ENCODE data around the gene SNAI3.

SNAI3 gene

DNA sequence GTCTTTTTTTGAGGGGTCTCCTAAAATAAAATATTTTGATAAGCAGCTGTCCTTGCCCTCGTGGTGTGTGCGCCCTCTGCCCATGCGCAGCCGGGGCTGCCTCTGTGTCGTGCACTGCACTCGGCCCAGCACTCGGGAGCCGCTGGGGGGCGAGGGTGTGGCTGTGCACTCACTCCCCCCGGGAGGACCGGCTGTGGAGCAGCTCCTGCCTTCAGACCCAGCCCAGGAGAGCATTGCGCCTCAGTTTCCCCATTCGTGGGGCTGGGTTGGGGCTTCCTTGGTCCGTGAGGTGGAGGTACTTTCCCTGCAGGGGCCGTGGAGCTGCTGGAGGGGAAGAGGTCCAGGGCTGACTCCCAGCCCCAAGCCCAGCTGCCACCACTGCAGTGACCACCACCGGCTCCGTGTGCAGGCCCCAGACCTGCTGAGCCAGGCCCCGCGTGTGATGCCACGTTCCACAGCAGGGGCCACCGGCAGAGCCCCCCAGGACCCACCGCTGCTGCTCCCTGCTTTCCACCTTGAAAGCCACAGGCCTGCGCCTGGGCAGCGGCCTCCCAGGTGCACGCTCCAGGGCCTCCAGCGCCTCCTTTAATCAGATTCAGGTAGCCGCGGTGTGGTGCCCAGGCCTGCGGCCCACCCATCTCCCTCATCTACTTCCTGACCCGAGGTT lies 54.3 kb downstream of the SNAI3 start:
- no peak for DNase-seq

DNA sequence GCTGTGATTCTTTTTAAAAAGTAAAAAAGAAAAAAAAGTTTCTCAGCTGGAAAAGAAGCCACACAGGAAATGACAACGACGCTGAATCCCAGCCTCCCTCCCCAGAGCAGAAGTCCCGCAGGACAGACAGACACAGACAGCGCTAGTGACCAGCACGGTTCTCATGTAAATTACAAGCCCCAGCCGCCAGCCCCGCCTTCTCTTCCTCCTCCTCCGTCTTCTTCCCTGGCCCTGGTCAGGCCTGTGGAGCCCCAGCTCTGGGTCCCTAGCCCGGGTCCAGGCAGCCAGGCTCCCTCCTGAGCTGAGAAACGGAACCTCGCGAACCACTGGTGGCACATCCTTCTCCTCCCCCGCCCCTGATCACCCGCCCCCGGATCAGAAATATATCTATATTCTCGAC lies 54.9 kb downstream of the SNAI3 start:
- DNase-seq: no peak

DNA sequence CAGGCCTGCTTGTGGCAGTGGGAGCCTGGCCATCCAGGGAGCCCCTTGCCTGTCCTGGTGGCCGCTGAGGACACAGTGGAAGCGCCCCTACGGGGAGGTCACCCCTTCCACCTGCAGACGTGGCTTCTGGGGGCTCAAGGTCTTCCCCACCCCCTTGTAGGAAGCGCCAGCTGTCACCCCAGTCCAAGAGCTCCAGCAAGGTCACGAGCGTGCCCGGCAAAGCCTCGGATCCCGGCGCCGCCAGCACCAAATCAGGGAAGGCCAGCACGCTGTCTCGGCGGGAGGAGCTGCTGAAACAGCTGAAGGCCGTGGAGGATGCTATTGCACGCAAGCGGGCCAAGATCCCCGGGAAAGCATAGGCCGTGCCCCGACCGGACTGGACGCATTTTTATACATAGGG lies 55.4 kb downstream of the SNAI3 start:
- DNase-seq: no peak

DNA sequence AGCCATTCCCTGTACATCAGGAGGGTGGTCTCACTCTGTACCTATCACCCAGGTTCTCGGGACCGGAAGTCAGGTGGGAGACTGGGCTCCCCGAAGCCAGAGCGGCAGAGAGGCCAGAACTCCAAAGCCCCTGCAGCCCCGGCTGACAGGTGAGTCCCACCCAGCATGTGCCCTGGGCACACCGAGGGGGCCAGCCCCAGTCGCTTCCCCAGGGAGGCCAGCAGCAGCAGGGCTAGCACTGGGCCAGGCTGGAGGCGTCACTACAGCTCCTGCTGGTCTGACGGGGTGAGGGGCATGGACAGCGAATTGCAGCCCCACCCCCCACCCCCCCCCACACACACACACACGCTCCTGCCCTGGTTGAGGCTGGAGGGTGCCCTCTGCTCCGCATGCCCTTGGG lies 55.9 kb downstream of the SNAI3 start:
- no peak for DNase-seq

DNA sequence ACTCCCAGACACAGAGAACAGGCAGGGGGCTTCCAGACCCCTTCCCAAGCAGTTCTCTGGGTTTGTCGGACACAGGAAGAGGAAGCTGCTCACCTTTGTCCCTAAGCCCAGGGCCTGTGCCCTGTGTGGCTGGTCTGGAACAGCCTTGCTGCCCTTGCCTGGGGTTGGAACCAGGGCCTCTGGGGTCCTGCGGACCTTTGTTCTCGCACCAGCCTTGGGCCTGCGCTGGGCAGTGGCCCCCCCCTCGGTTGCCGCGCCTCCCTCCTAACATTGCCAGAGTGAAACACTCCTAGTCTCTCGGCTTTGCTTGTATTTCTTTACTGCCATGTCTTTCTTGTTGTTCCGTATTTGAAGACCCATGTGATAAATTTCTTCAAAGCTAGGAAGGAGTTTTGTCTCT lies 56.5 kb downstream of the SNAI3 start:
- no peak for DNase-seq

DNA sequence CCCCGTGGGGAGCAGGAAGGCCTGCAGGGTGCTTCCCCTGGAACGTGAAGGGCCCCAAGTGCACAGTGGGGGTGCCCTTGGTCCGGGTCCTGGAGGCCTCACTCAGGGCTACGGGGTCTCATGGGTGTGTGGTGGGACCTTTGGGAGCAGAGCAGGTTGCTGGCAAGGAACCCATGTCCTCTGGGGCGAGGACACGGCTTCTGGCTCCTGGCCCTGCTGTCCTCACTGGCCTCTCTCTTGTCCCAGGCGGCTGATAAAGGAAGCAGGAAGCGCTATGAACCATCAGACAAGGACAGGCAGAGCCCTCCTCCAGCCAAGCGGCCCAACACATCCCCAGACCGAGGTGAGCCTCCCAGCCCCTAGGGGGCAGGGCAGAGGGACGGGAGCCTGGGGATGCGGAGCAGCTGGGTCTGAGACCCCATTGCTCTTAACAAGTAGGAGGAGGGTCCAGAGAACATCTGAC lies 57.8 kb downstream of the SNAI3 start:
- DNase-seq: no peak

Data from right hindlimb (tissue), 1 donor.